GM18951 (cell line): ENCODE results near the gene KRT16.
"Not testable (repeated sequence)": the region's sequence is repeated elsewhere in the genome, so short reads cannot be mapped to it uniquely, and the experiment has no call there.

Experiments used
- POLR2A ChIP-seq: IDR thresholded peaks from 4 replicates; pipeline ENCODE4 v1.6.1; 2011; ENCODE audit warnings: mild to moderate bottlenecking; ENCODE audit not compliant: insufficient read length, insufficient read depth; ENCODE audit errors: extremely low read depth
- in situ Hi-C: fragments of 300-500 bp; cut with MboI; formaldehyde crosslinking; loops from one replicate; pipeline ENCODE4 v1.12.0; 2022; ENCODE audit warnings: low sequenced_read_pairs, mixed read lengths, inconsistent platforms; ENCODE audit not compliant: unreplicated experiment

KRT16 gene

DNA sequence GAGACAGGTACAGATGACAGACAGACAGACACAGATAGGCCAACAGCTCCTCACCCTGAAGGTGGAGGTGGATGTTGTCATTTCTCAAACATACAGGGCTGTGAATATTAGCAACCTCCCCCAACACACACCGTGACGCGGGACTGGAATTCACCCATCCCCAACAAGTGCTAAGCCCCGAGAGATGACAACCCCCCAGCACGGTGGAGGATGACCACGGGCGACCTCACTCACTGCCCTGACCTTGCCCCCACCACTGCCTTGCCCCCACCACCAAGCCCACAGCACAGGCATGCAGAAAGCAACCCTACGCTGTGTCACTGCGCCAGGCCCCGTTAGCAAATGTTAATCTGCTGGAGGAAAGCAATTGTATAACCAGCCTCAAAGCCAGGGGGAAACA, 16.7 kb upstream of the KRT16 start:
- no peak for TF ChIP-seq POLR2A
- in situ Hi-C loops = no loop called here

DNA sequence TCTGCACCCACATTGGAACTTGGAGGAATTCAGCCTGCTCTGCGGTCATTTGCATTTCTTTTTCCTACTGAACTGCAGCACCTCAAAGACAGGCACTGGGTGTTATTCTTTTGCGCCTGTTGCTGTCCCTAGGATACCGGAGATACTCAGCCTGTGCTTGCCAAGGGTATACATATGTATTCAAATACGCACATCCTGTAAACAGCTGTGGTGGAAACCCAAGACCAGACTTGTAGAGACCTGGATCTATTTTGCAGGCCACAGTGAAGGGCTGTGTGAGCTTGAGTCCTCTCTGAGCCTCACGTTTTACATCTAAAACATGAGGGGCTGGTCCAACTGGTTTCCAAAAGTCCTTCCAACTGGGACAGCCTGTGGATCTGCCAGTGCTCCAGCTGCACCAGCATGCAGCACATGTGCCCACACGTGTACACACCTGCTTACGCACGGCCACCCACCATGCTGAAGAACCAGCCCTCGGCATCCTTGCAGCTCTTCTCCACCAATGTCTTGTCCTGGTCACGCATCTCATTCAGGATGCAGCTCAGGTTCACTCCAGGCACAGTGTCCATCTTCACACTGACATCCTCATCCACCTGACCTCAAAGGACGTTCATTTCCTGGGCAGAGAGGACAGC, 16.2 kb upstream of the KRT16 start:
- in situ Hi-C loops = not testable (repeated sequence)

DNA sequence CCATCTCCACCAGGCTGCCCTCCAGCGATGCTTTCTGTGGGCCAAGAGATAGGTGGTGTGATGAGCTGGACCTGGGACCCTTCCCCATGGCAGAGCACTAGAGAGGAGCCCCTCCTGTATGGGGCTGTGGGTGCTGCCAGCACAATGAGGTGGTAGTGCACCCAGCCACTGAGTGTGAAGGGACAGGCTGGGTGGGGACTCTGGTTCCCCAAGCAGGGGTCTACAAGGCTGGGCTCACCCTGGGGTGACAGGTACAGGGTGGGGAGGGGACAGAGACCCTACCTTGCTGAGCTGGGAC, 15.5 kb upstream of the KRT16 start:
- in situ Hi-C loops = not testable (repeated sequence)

DNA sequence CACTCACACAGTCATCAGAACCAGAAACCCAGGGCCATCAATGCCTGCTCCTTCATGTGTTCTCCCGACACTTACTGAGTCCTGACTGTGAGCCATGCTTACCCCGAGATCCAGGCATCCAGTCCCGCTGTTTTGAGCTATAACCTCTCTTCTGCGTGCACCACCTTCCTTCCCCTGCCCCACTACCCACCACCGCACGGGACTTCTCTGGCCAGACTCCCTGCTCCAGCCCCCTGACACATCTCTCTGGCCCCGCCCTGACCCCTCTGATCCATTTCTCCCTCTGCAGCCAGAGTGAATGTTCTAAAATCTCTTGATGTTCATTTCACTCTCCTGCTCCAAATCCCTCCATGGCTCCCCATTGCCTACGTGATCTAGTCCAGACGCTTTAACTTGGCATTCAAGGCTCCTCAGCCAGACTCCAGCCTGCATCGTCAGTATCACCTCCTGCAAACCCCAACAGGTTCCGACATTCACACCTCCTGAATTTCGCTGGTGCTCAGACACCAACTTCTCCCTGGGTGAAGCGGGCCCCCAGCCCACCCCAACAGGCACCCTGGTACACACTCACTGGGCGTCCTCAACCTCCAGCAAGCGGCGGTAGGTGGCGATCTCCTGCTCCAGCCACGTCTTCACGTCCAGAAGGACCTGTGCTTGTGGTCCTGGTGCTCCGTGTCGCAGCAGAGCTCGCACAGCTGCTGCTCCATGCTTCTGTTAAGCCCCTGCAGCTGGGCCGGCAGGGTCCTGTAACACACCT, 14.9 kb upstream of the KRT16 start:
- TF ChIP-seq POLR2A = no peak

DNA sequence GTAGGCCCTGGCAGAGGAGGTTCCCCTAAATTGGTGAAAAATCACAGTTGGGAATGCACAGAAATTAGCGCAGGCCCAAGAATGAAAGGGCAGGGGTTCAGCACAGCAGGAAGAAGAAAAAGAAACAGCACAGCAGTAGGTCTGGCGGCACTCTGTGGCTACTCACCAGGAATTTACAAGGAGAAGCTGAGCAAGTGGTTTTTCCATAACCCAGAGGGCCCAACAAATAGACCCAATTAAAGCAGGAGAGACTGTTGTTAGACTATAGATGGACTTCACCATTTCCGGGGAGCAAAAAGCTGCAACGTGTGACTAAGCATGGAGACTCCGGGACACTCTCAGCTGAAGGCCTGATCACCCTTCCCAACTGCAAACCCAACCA, 14.3 kb upstream of the KRT16 start:
- in situ Hi-C loops = not testable (repeated sequence)

More for the DNA sequence above, 14.9 kb upstream of the KRT16 start:
- in situ Hi-C loops = no loop called here

DNA sequence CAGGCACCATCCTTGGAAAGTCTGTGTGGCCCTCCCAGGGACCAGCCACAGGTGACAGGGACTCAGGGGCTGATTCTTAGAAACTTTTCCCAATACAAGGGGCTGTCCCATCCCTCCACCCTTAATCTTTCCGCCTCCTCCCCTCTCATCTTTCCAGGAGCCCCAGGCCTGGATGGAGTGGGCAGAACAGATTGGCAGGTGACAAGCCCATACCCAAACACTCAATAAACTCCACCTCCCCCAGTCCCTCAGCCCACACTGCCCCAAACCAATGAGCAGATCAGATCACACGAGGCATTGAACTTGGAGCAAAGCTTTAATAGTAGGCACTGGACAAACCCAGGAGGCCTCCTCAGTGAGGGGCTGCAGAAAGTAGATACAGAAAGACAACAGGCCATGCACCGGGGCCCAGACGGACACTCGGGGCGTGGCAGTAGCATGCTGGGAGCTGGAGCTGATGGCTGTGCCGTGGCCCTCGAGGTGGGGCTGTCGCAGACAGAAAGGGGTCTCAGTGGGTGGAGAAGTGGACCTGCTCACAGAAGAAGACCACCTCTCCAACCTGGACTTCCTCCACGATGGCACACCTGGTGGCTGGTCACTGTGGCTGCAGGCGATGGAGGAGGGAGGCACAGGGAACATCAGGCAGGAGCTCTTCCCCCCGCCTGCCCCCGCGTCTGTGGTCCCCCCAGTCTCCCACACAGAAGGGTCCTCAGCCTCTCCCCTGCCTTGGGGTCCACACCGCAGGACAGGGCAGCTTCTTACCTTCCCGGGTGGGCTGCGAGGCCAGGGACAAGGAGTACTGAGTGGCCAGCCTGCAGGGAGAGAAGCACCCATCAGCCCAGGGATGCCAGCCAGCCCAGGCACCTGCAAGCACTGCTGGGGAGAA, 13.7 kb upstream of the KRT16 start:
- in situ Hi-C loops = not testable (repeated sequence)

DNA sequence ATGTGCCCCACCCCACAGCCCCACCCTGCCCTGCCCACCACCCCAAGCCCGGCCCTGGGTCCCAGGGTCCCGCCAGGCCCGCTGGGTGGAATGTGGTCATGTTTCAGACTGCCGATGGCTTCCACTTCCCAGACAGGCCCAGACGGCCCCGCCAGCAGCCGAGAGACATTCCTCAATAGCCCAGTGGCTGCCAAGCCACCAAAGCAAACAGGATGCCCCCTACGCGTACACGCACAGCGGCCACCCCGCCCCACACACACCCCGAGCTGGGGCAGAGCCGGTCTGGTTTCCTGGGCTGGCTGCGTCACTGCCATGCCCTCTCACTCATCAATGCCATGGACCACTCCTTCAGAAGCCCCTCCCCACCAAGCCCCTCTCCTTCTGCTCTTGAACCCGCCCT, 13.0 kb upstream of the KRT16 start:
- TF ChIP-seq POLR2A = no peak
- in situ Hi-C loops = no loop called here

DNA sequence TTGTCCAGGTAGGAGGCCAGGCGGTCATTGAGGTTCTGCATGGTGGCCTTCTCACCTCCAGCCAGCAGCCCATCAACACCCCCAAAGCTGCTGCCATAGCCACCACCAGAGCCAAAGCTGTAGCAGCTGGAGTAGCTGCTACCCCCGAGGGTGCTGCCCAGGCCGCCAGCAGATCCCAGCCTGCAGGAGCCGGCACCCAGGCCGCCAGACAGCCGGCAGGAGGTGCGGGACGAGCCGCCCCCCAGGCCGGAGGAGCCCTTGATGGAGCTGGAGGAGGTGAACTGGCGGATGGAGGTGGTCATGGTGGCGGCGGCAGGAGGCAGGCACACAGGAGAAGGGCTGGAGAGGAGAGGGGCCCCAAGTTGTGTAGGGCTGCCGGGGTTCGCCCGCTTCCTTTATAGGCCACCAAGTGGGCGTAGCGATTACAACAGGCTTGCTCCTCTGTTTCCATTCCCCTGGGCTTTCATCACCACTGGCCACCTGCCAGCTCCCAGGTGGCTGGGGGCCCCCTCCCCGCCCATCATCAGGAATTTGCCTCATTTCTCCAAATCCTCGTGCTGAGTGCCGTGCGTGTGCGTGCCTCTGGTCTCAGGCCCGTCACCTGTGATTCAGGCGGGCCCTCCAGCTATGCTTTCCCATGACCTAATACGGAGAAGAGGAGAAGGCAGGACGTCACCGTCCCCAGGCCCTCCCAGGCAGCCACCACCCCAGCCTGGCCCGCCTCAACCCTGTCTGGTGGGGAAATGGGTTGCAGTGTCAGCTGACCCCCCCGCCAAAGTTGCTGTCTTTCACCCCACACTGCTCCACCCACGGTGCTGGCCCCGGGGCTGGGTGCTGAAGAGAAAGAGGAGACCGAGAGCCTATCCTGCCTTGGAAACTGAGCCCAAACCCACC, 11.9 kb upstream of the KRT16 start, which contains the start of gene KRT17:
KRT17 (minus strand) TSS at position 368 of the 894 bp plus-strand sequence; CDS start at position 302, 66 bp downstream.
- in situ Hi-C loops = no loop called here
- TF ChIP-seq POLR2A = no peak

DNA sequence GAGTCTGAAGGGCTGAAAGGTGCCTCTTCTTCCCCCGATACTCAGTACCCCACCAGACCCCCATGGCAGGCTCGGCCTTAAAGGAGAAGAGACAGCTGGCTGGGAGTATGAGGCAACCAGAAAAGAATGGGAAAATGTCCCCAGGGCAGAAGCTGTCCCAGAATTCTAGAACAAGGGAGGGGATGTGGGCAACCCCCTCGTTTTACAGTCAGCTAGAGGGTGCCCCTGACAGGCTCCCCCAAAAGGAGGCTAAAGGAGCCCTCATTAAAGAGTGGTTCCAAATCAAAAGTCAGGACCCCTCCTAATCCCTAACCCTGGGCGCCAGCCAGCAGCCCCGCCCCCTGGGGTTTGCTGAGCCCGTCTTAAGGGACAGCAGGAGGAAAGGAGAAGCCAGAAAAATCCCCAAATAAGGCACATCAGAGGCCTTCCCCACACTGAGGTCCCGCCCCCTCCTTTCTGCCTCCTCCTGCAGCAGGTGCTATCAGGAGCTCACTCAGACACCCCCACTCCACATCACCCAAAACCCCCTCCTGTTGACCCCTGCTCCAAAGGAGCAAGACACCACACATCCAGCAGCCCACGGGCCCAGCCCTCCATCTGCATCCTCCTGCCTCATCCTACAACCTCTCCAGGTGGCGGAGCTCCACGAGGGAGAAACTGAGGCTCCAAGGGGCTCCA, 10.8 kb upstream of the KRT16 start:
- in situ Hi-C loops = not testable (repeated sequence)

DNA sequence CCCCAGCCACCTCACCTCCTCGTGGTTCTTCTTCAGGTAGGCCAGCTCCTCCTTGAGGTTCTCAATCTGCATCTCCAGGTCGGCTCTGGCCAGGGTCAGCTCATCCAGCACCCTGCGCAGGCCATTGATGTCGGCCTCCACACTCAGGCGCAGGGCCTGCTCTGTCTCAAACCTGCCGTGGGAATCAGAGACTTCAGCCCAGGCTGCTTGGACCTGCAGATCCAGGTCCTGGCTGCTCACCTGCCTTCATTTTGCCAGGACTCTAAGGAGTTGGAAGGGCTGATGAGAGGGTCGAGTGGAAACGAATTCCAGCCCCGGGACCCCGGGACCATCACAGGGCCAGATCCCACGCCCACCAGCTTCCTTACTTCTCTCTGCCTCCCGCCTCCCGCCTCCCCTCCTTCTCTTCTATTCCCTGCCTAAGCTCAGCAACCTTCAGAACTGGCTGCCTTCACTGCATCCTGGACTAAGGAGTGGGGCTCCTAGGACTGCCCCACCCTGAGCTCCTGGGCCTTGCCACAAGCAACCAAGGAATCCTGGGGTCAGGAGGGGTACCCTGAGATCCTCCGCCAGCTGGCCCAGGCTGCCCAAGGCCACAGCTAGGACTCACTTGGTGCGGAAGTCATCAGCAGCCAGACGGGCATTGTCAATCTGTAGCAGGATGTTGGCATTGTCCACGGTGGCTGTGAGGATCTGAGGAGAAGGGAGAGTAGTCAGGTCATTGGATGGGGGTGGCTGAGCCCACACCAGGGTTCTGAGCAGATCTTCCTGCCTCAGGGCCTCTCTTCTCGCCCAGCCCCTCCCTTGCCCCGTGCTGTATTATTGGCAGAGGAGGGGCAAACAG, 10.0 kb upstream of the KRT16 start:
- in situ Hi-C loops = not testable (repeated sequence)

DNA sequence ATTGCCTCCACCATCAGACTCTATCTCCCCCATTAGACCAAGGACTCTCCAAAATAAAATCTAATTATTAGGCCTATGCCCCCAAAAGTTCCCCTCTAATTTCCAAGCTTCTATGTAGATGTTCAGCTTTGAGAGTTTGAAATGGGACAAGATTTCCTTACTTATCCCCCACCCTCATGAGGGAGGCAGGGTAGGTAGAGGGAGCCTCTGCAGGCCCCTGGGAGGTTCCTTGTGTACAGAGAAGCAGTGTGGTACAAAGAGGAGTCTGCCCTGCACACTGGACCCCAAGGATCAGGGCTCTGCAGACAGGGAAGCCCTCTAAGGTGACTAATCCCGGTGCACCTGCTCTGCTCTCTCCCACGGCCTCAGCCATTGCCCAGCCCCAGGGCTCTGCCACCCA, 9.3 kb upstream of the KRT16 start:
- in situ Hi-C loops = no loop called here
- no peak for TF ChIP-seq POLR2A

DNA sequence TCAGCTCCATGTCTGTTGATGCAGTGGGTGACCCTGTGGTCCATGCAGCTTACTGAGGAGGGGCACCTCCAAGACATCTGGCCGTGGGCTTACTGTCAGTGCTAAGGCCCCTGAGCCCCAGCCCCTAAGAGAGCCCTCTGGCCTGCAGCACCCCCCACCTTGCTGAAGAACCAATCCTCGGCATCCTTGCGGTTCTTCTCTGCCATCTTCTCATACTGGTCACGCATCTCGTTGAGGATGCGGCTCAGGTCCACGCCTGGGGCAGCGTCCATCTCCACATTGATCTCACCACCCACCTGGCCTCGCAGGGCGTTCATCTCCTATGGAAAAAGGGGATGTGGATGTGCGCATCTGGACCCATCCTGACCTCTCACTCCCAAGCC, 8.9 kb upstream of the KRT16 start:
- in situ Hi-C loops = not testable (repeated sequence)
